Vagina (tissue), 2 donors: ENCODE measurements around the gene PATE2.

Experiments
- CTCF ChIP-seq, 3 experiments: fragments of 450-650 bp in 2 of 3; fragments of 200-600 bp in 1 of 3; sonication (generic) in 1 of 3; IDR thresholded peaks; one replicate each; pipeline ENCODE4 v1.5.1; 2017 to 2019; ENCODE audit warnings: antibody characterized with exemption in 3 of 3, mild to moderate bottlenecking in 2 of 3, moderate library complexity in 2 of 3
- POLR2A ChIP-seq, 2 donors: fragments of 450-650 bp; IDR thresholded peaks; one replicate each; pipeline ENCODE4 v1.6.1; 2017; ENCODE audit warnings: antibody characterized with exemption in 2 of 2, mild to moderate bottlenecking in 2 of 2, moderate library complexity in 2 of 2

GRCh38 chr11:125799808-125800207, 21.2 kb upstream of the PATE2 start:
- TF ChIP-seq POLR2A (IDR thresholded peaks at IDR 0.05) = no peak
- no peak for TF ChIP-seq CTCF (IDR thresholded peaks at IDR 0.05)
